ENCODE data around the gene KCNJ14.

Gene KCNJ14

DNA sequence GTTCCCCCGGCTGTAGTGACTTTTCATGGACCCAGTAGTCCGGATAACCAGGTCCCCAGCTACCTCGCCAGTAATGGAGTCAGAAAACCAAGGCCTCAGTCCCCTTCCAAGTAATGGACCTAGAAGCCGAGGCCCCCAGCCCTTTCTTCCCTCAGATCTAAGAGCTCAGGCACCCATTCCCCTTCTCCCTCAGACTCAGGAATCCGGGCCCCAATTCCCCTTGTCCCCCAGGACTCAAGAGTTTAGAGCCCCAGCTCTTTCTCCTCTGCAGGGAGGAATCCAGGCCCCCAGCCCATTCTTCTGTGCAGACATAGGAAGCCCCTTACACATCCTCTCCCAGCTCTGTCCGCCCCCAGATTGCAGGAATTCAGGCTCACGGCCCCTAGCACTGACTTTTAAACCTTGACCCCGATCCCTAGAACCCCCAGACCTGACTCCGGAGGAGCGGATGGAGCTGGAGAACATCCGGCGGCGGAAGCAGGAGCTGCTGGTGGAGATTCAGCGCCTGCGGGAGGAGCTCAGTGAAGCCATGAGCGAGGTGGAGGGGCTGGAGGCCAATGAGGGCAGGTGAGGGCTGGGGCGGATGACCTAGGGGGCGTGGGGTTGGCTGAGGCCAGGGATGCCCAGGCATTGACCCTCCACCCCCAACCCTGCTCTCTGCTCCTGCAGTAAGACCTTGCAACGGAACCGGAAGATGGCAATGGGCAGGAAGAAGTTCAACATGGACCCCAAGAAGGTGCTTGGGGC is 14.7 kb downstream of the KCNJ14 start:
- TF ChIP-seq, protein P1, sequence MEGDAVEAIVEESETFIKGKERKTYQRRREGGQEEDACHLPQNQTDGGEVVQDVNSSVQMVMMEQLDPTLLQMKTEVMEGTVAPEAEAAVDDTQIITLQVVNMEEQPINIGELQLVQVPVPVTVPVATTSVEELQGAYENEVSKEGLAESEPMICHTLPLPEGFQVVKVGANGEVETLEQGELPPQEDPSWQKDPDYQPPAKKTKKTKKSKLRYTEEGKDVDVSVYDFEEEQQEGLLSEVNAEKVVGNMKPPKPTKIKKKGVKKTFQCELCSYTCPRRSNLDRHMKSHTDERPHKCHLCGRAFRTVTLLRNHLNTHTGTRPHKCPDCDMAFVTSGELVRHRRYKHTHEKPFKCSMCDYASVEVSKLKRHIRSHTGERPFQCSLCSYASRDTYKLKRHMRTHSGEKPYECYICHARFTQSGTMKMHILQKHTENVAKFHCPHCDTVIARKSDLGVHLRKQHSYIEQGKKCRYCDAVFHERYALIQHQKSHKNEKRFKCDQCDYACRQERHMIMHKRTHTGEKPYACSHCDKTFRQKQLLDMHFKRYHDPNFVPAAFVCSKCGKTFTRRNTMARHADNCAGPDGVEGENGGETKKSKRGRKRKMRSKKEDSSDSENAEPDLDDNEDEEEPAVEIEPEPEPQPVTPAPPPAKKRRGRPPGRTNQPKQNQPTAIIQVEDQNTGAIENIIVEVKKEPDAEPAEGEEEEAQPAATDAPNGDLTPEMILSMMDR (IDR thresholded peaks at IDR 0.05): no peak
- DNase-seq (ENCODE audit: low spot score): no peak
- Histone ChIP-seq H3K4me3 (peak overlapping the region; percentile 80), H3K27ac (peak overlapping the region; percentile 86 to 94)

DNA sequence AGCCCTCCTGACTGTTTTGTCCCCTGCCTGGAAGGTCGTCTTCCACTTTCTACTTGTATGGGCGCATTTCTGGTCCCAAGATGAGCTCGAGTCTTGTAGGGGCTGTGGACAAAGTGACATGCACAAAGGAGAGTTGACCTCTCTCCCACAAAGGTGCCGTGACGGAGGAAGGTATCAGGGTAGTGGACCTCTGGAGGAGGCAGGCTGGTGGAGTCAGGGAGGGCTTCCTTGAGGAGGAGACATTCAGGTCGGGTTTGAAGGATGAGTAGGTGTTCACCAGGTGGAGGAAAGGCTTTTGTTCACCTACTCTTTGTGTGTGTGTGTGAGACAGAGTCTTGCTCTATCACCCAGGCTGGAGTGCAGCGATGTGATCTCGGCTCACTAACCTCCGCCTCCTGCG is 15.5 kb downstream of the KCNJ14 start:
- TF ChIP-seq, protein P1 (IDR thresholded peaks at IDR 0.05): no peak
- H3K27ac ChIP-seq: no peak overlapping the region
- no peak for DNase-seq (ENCODE audit: low spot score)
- peak overlapping the region; percentile 80 for H3K4me3 ChIP-seq

DNA sequence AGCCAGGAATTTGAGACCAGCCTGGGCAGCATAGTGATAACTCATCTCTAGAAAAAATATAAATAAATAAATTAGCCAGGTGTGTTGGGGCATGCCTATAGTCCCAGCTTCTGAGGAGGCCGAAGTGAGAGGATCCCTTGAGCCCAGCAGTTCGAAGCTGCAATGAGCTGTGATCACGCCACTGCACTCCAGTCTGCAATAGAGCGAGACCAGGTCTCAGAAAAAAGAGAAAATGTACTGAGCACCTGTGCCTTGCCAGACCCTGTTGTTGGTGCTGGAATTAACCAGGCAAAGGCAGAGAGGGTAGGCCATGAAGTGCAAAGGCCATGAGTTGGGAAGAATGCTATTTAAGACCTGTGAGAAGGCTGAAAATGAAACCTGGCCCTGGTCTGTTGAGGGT is 16.5 kb downstream of the KCNJ14 start:
- H3K27ac ChIP-seq: no peak overlapping the region
- no peak overlapping the region for H3K4me3 ChIP-seq
- DNase-seq (ENCODE audit: low spot score): no peak
- TF ChIP-seq, protein P1 (IDR thresholded peaks at IDR 0.05): no peak

DNA sequence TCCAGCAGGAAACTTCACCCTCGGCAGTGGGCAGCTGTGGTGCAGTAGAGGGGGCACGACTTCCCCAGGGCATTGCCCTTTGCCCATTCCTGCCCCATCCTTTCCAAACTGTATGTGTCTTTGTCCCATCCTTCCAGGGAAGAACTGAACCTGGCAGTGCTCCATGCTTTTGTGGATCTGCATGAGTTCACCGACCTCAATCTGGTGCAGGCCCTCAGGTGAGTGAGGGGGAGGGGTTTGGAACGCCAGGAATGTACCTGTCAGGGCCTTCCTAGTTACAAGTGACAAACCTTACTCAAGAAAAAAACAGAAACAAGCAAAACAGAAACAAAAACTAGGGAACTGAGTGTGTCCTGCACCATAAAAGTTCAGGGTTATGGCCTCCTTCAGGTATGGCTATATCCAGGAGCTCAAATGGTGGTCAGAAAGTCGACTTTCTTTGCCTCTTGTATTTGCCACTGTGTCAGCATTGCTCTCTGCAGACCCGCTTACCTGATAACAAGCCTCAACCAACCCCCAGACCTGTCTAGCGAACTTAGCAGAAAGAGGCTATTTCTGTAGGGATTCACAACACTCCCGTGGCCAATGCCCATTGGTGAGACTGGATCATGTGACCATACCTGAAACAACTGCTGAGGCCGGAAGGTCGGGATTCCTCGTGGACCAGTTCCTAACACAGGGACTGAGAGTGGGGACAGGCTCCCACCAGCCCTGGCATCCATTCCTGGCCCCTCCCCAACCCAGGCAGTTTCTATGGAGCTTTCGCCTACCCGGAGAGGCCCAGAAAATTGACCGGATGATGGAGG is 18.0 kb downstream of the KCNJ14 start:
- no peak overlapping the region for H3K4me3 ChIP-seq
- TF ChIP-seq, protein P1 (IDR thresholded peaks at IDR 0.05): no peak
- DNase-seq (ENCODE audit: low spot score): no peak

DNA sequence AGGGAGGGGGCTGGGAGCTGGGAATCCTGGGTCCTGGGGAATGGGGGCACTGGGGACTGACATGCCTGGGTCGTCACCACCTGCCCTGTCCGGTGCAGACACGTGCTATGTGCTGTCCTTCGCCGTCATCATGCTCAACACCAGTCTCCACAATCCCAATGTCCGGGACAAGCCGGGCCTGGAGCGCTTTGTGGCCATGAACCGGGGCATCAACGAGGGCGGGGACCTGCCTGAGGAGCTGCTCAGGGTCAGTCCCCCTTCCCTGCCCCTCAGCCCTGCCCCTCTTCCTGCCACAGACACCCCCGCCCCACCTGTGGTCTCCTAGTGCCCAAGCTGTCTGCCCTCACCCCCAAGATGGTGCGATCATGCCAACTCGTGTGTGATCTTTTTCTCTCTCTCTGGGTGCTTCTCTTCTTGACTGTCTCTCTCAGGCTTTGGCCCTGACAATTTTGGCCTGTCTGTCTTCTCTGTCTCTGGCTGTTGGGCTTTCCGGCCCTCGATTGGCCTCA is 18.8 kb downstream of the KCNJ14 start:
- DNase-seq (ENCODE audit: low spot score): no peak
- Histone ChIP-seq H3K4me3 (no peak overlapping the region), H3K27ac (no peak overlapping the region)
- TF ChIP-seq, protein P1 (IDR thresholded peaks at IDR 0.05): no peak

More for the DNA sequence above, 18.0 kb downstream of the KCNJ14 start:
- no peak overlapping the region for H3K27ac ChIP-seq

DNA sequence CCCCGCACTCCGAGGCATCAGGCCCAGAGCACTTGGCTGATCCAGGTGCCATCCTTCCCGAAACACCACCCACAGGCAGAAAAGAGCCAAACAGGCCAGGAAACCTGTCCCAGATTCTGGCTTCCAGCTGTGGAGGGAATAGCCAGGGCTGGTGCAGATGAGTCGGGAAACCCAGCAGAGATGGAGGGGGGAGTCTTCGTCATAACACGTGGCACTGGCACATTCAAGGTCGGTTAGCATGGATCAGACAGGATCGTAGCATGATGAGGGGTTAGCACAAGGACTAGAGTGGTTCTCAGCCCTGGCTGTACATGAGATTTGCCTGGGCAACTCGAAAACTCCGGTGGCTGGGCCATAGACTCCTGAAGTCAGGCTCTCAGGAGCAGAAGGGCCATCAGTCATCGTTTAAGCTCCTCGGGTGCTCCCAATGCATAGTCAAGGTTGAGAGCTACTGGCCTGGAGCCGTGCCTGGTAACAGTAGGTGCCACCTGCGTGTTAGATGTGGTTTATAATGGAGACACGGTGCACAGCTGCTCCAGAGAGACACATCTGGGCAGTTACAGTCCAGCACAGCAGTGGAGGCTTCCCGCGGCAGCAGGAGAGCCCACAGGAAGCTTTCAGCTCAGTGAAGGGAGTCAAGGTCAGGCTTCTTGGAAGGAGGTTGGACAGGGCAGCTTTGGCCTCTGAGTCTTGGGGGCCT is 20.1 kb downstream of the KCNJ14 start:
- Histone ChIP-seq H3K4me3 (no peak overlapping the region), H3K27ac (no peak overlapping the region)
- no peak for DNase-seq (ENCODE audit: low spot score)
- TF ChIP-seq, protein P1 (IDR thresholded peaks at IDR 0.05): no peak
